Neutrophil (primary cell): ENCODE measurements around the gene ZNF621.

Experiments used
- H3K27ac ChIP-seq: fragments of 200-600 bp; sonication (generic); 2 replicates; pipeline ENCODE4 v1.5.1; 2016; ENCODE audit warnings: mild to moderate bottlenecking, moderate library complexity
- H3K27me3 ChIP-seq: fragments of 200-600 bp; sonication (generic); 2 replicates; pipeline ENCODE4 v1.6.0; 2016; ENCODE audit warnings: mild to moderate bottlenecking
- H3K36me3 ChIP-seq: fragments of 200-600 bp; sonication (generic); 2 replicates; pipeline ENCODE4 v1.5.1; 2017
- H3K4me1 ChIP-seq, 2 experiments: fragments of 200-600 bp in 1 of 2; sonication (generic) in 1 of 2; 1 replicate in 1 of 2; 2 replicates in 1 of 2; pipeline versions ENCODE4 v1.5.1 to v1.6.1; 2013 to 2016; ENCODE audit warnings: low read depth in 1 of 2, low read length in 1 of 2, mild to moderate bottlenecking in 1 of 2, moderate library complexity in 1 of 2; ENCODE audit not compliant: control insufficient read depth in 1 of 2, insufficient read depth in 1 of 2
- H3K4me3 ChIP-seq, 2 experiments: fragments of 200-600 bp in 1 of 2; sonication (generic) in 1 of 2; 1 replicate in 1 of 2; 2 replicates in 1 of 2; pipeline ENCODE4 v1.5.1; 2013 to 2016; ENCODE audit warnings: low read depth in 1 of 2, low read length in 1 of 2, mild to moderate bottlenecking in 1 of 2, moderate library complexity in 1 of 2
- H3K9me3 ChIP-seq: fragments of 200-600 bp; sonication (generic); 2 replicates; pipeline ENCODE4 v1.5.1; 2016
- CTCF ChIP-seq: fragments of 200-600 bp; sonication (generic); IDR thresholded peaks from 2 replicates; pipeline ENCODE4 v1.5.1; 2016; ENCODE audit warnings: antibody characterized with exemption

The ZNF621 gene

GRCh38 chr3:40494698-40495097 lies 30.1 kb upstream of the ZNF621 start:
- no peak for TF ChIP-seq CTCF
- H3K36me3 ChIP-seq, result no peaks in the 10 kb centered on the region

GRCh38 chr3:40497288-40497687 lies 27.5 kb upstream of the ZNF621 start:
- H3K36me3 ChIP-seq, result no peaks in the 10 kb centered on the region
- no peak overlapping the region for H3K27ac ChIP-seq
- no peak overlapping the region for H3K4me3 ChIP-seq
- TF ChIP-seq CTCF, result no peak
- no peaks in the 10 kb centered on the region for H3K4me1 ChIP-seq
- H3K9me3 ChIP-seq, result no peaks in the 10 kb centered on the region
- no peaks in the 10 kb centered on the region for H3K27me3 ChIP-seq

More at GRCh38 chr3:40494698-40495097, 30.1 kb upstream of the ZNF621 start:
- Histone ChIP-seq H3K27ac (no peak overlapping the region), H3K4me1 (no peaks in the 10 kb centered on the region), H3K4me3 (no peak overlapping the region), H3K9me3 (no peaks in the 10 kb centered on the region), H3K27me3 (no peaks in the 10 kb centered on the region)

- H3K27me3 ChIP-seq, result no peaks in the 10 kb centered on the region
- TF ChIP-seq CTCF, result no peak
- H3K36me3 ChIP-seq, result no peaks in the 10 kb centered on the region
- H3K9me3 ChIP-seq, result no peaks in the 10 kb centered on the region
- H3K4me3 ChIP-seq, result no peak overlapping the region
- peaks cover 4% of the 10 kb centered on the region in 2 experiments for H3K4me1 ChIP-seq
- no peak overlapping the region for H3K27ac ChIP-seq
Measured at GRCh38 chr3:40499952-40500351, 24.8 kb upstream of the ZNF621 start.

GRCh38 chr3:40502034-40502433 lies 22.7 kb upstream of the ZNF621 start:
- H3K4me3 ChIP-seq, result no peak overlapping the region
- H3K27ac ChIP-seq, result no peak overlapping the region
- H3K27me3 ChIP-seq, result no peaks in the 10 kb centered on the region
- TF ChIP-seq CTCF, result no peak
- H3K4me1 ChIP-seq, result peaks cover 18 to 19% of the 10 kb centered on the region in 2 experiments
- H3K36me3 ChIP-seq, result no peaks in the 10 kb centered on the region
- no peaks in the 10 kb centered on the region for H3K9me3 ChIP-seq

GRCh38 chr3:40504636-40505430 lies 19.9 kb upstream of the ZNF621 start:
- H3K27me3 ChIP-seq, result no peaks in the 10 kb centered on the region
- no peaks in the 10 kb centered on the region for H3K9me3 ChIP-seq
- no peak overlapping the region for H3K27ac ChIP-seq
- peak overlapping the region in 1 of 2 experiments; percentile 71 for H3K4me3 ChIP-seq
- H3K4me1 ChIP-seq, result peaks cover 18 to 19% of the 10 kb centered on the region in 2 experiments
- no peak for TF ChIP-seq CTCF
- no peaks in the 10 kb centered on the region for H3K36me3 ChIP-seq
